Activated gamma-delta T cell treated with anti-CD3 and anti-CD28 coated beads, Interleukin-2, amount 50 U/mL, for 16 hours (primary cell): ENCODE measurements around the gene OR2H1.
"Not testable (repeated sequence)": the region's sequence is repeated elsewhere in the genome, so short reads cannot be mapped to it uniquely, and the experiment has no call there.

Experiments used
- DNase-seq: peaks from one replicate; pipeline ENCODE4 v3.0.0-alpha.2; 2020; ENCODE audit warnings: low read depth

The OR2H1 gene

GRCh38 chr6:29456971-29457370 is at the start of gene OR2H1, which contains the start of gene OR11A1:
TSS of gene OR2H1 (plus strand) at chr6:29457155. CDS start at chr6:29461770, 4,615 bp downstream.
TSS of gene OR11A1 (minus strand) at chr6:29457071. CDS start at chr6:29427641, 29,430 bp downstream.
- no peak for DNase-seq

- DNase-seq, result no peak
These were observed 42.4 kb upstream of the OR2H1 start, which contains the start of gene OR12D1 for GRCh38 chr6:29414588-29414987. TSS of gene OR12D1 (plus strand) at chr6:29414928.

GRCh38 chr6:29419516-29419915 is 37.4 kb upstream of the OR2H1 start:
- no peak for DNase-seq

GRCh38 chr6:29424168-29424567 is 32.8 kb upstream of the OR2H1 start:
- DNase-seq, result no peak

- no peak for DNase-seq
These were observed 32.4 kb upstream of the OR2H1 start for GRCh38 chr6:29424575-29424974.

GRCh38 chr6:29425075-29425474 is 31.9 kb upstream of the OR2H1 start:
- no peak for DNase-seq

GRCh38 chr6:29426654-29427053 is 30.3 kb upstream of the OR2H1 start:
- no peak for DNase-seq

- not testable (repeated sequence) for DNase-seq
These were observed 20.2 kb upstream of the OR2H1 start for GRCh38 chr6:29436730-29437129.

GRCh38 chr6:29439006-29439405 is 17.9 kb upstream of the OR2H1 start, which contains the start of gene OR10C1:
TSS of gene OR10C1 (plus strand) at chr6:29439306. CDS start at chr6:29440016, 710 bp downstream.
- DNase-seq, result no peak

GRCh38 chr6:29442719-29443118 is 14.2 kb upstream of the OR2H1 start:
- no peak for DNase-seq

GRCh38 chr6:29444031-29444430 is 12.9 kb upstream of the OR2H1 start:
- not testable (repeated sequence) for DNase-seq

- no peak for DNase-seq
These were observed 9.3 kb upstream of the OR2H1 start for GRCh38 chr6:29447670-29448069.

GRCh38 chr6:29451471-29452193 is 5.3 kb upstream of the OR2H1 start:
- no peak for DNase-seq

- DNase-seq, result no peak
These were observed 4.3 kb downstream of the OR2H1 start for GRCh38 chr6:29461021-29461814.

- DNase-seq, result no peak
These were observed 5.1 kb downstream of the OR2H1 start for GRCh38 chr6:29462022-29462421.

- DNase-seq, result no peak
These were observed 8.3 kb downstream of the OR2H1 start for GRCh38 chr6:29465279-29465678.

GRCh38 chr6:29465801-29466200 is 8.8 kb downstream of the OR2H1 start:
- DNase-seq, result no peak

GRCh38 chr6:29466241-29466640 is 9.3 kb downstream of the OR2H1 start:
- DNase-seq, result no peak

- DNase-seq, result no peak
These were observed 18.0 kb downstream of the OR2H1 start for GRCh38 chr6:29474996-29475395.

GRCh38 chr6:29477923-29478450 is 21.0 kb downstream of the OR2H1 start:
- DNase-seq, result no peak

GRCh38 chr6:29478740-29479139 is 21.8 kb downstream of the OR2H1 start:
- no peak for DNase-seq

GRCh38 chr6:29479560-29479959 is 22.6 kb downstream of the OR2H1 start:
- DNase-seq, result no peak

GRCh38 chr6:29483186-29483585 is 26.2 kb downstream of the OR2H1 start:
- no peak for DNase-seq
